GM21367 (cell line): ENCODE results near the gene FGF2.
"Not testable (repeated sequence)": the region's sequence is repeated elsewhere in the genome, so short reads cannot be mapped to it uniquely, and the experiment has no call there.

Source experiments
- ATAC-seq: cut with Tn5 transposase; IDR thresholded peaks from one replicate; pipeline ENCODE4 v1.9.1; 2021; ENCODE audit not compliant: unreplicated experiment

FGF2 gene

DNA sequence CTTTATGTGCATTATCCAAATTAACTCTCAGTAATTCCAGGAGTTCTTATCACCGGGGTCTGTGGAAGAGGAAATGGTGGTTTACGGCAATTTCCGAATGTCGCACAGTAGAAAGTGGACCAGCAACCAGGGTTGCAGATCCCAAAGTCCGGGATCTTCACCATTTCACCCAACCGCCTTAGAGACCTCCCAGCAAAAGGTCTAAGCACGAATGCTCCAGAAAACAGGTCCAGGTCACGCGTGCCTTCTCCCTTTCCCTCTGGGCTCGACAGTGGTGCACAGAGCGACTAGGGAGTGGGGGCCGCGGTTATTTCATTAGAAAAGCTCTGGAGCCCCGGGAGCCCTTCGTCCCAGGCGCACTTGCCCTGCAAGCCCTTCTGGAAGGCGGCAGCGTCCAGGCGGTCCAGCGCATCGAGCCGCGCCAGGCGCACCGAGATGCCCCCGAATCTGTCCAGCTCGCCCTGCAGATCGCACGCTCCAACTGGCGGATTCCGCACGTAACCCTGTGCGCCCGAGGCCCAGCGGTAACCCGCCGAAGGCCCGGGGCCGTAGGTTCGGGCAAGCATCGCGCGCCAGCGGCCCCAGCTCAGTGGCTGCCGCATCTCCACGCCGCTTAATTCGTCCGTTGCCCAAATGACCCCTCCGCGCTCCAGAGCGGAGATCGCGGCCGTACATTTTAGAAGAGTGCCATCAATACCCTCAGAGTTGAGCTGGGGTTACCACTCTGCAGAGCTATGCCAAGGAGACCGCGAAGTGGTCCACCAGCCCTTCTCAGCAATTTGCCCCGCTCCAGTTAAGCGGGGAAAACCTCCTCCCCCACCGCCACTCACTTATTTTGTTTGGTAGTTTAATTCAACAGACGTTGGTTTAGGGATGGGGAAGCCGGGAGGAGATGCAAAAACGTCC is 95.6 kb downstream of the FGF2 start, which contains the start of gene NUDT6:
Gene NUDT6 (minus strand): TSS at position 627 of the 906 bp plus-strand sequence. CDS start 25 bp downstream, at position 602.
- peak; percentile 67 for ATAC-seq

DNA sequence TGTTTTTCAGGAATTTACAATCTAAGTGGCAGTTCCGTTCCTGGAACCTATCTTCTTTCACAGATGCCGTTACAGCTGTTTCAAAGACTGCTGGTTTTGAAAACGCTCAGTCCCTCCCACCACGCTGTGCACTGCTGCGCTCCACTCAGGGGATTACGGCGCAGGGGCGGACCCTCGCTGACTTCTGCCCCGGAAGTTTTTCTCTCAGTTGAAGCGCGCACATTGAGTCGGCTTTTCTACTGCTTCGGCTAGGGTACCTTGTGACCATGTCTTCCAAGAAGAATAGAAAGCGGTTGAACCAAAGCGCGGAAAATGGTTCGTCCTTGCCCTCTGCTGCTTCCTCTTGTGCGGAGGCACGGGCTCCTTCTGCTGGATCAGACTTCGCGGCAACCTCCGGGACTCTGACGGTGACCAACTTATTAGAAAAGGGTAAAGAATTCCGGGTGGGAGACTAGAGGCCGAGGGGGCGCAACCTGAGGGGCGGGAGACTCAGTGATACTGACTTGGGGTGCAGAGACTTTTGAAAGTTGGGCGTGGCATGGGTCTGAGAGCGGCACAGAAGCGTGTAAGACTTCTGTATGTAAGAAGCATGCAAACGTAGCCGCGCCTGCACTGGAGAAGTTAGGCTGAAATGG is 96.4 kb downstream of the FGF2 start:
- ATAC-seq: peak; percentile 95

DNA sequence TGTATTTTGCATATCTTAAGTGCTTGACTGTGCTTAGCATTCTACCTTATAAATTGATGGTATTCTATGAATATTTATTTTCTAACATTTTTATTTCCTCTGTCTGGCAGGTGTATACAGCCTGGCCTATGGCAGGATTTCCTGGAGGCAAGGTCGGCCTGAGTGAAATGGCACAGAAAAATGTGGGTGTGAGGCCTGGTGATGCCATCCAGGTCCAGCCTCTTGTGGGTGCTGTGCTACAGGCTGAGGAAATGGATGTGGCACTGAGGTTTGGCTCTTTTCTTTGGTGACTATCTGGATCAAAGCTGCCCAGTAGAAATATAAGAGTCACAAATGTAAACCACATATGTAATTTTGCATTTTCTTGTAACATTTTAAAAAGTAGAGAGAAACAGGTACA is 102.3 kb downstream of the FGF2 start:
- ATAC-seq: no peak

DNA sequence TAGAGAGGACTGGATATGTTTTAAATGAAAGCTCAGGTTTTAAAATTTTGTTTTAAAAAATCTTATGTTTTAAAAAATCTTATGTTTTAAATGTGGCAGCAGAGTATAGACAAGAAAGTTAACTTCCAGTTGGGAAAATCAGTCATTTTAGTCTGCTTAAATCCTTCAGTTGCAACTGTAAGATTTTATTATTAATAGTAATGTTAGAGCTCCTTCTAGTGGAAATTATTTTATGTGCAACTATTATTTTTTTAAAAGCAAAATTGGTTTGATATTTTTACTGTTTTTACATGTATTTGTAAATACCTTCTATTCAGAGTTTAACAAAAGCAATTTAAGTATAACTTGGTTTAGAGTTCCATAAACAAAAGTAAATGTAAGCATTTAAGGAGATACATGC is 104.2 kb downstream of the FGF2 start:
- no peak for ATAC-seq

DNA sequence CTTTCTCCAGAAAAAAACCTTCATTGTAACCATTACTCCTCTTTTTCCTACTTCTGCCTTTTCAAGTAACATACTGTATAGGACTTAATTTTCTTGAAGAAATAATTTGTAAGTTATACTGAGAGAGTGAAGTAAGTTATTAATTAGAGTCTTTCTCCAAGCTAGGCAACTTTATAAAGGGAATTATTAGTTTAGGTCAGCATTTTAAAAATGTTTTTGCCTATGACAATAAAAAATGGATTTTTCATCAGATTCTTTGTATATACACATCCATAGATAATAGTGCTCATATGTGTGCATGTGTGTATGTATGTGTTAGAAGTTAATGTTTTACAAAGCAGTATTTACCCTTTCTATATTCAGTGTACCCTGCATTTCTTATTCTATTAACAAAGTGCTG is 106.1 kb downstream of the FGF2 start:
- no peak for ATAC-seq

DNA sequence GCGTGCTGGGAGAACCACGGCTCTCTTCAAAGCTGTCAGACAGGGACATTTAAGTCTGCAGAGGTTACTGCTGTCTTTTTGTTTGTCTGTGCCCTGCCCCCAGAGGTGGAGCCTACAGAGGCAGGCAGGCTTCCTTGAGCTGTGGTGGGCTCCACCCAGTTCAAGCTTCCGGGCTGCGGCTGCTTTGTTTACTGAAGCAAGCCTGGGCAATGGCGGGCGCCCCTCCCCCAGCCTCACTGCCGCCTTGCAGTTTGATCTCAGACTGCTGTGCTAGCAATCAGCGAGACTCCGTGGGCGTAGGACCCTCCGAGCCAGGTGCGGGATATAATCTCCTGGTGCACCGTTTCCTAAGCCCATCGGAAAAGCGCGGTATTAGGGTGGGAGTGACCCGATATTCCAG is 118.5 kb downstream of the FGF2 start:
- ATAC-seq: not testable (repeated sequence)

DNA sequence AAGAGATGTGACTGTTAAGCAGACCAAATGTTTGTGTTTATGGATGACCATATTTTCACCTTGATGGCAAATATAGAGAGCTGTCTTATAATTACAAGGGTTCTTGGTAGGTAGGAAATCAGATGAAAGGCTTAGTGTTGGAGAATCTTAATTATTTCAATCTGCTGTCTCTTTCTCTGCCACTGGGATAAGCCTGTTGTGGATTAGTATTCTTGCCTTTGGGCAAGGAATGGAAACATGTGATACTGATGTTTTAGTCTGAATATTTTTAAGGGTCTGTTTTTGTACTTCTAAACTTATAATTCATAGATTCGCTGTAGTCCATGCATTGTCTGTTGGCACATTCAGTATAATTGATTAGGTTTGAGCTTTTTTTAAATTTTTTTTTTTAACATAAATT is 119.5 kb downstream of the FGF2 start:
- no peak for ATAC-seq
